Spleen (tissue), 11 donors: ENCODE results near the gene PCNX2. TPM values are rescaled to one million over a fixed set of nuclear protein-coding genes. Genes with fewer than 3 reads are reported as not detected.

ENCODE experiments used
- DNase-seq: peaks from one replicate; pipeline ENCODE4 v3.0.0-alpha.2; 2020
- H3K27ac ChIP-seq, 8 donors: fragments of 200-600 bp; sonication (generic) in 7 of 8; 1 replicate in 4 of 8; 2 replicates in 4 of 8; pipeline versions ENCODE4 v1.5.0 to v1.8.0; 2016 to 2021; ENCODE audit warnings: inconsistent platforms in 4 of 8, mild to moderate bottlenecking in 4 of 8, moderate library complexity in 1 of 8
- H3K27me3 ChIP-seq, 7 donors: fragments of 200-600 bp; sonication (generic) in 6 of 7; replicated peaks in 1 of 7; 1 replicate in 4 of 7; 2 replicates in 3 of 7; pipeline versions ENCODE4 v1.5.0 to v1.8.0; 2016 to 2021; ENCODE audit warnings: inconsistent platforms in 3 of 7, mild to moderate bottlenecking in 1 of 7
- H3K36me3 ChIP-seq, 6 donors: fragments of 200-600 bp; sonication (generic) in 5 of 6; 1 replicate in 4 of 6; 2 replicates in 2 of 6; pipeline versions ENCODE4 v1.5.0 to v1.8.0; 2016 to 2021; ENCODE audit warnings: inconsistent platforms in 2 of 6
- H3K4me1 ChIP-seq, 6 donors: fragments of 200-600 bp; sonication (generic) in 5 of 6; 1 replicate in 3 of 6; 2 replicates in 3 of 6; pipeline versions ENCODE4 v1.5.0 to v1.8.0; 2016 to 2021; ENCODE audit warnings: inconsistent platforms in 3 of 6
- H3K4me3 ChIP-seq, 8 donors: fragments of 200-600 bp; sonication (generic) in 7 of 8; 1 replicate in 4 of 8; 2 replicates in 4 of 8; pipeline versions ENCODE4 v1.5.0 to v1.8.0; 2016 to 2021; ENCODE audit warnings: inconsistent platforms in 4 of 8, mild to moderate bottlenecking in 4 of 8, moderate library complexity in 2 of 8
- H3K9me3 ChIP-seq, 8 donors: fragments of 200-600 bp; sonication (generic) in 7 of 8; 1 replicate in 4 of 8; 2 replicates in 4 of 8; pipeline versions ENCODE4 v1.5.0 to v1.8.0; 2016 to 2021; ENCODE audit warnings: inconsistent platforms in 4 of 8
- POLR2A ChIP-seq, 3 donors: fragments of 450-650 bp; IDR thresholded peaks; one replicate each; pipeline ENCODE4 v1.5.1; 2017; ENCODE audit warnings: antibody characterized with exemption in 3 of 3, mild to moderate bottlenecking in 1 of 3
- POLR2AphosphoS5 ChIP-seq, 3 donors: sonication (generic); formaldehyde crosslinking; IDR thresholded peaks; one replicate each; pipeline ENCODE4 v1.5.1; 2017; ENCODE audit warnings: antibody characterized with exemption in 3 of 3
- WGBS, 5 donors: extraction: QIAGEN DNeasy Blood & Tissue Kit in 3 of 5; methylation state at CpG; one replicate each; pipeline versions ENCODE4 v1.1.5 to v1.1.7; 2013 to 2018; 5-methylcytosine and 5-hydroxymethylcytosine counted together
- intact Hi-C: fragments of 100-400 bp; cut with DNase I; formaldehyde crosslinking; loops from one replicate; pipeline ENCODE4 v1.15.0; 2023; ENCODE audit warnings: low total_unique reads
- polyA plus RNA-seq, 3 donors: library from polyadenylated mRNA; stranded (reverse); fragments of 200-250 nt; gene quantifications; one replicate each; pipeline ENCODE4 v1.2.1, GENCODE V29; 2013
- total RNA-seq, 7 donors: library from RNA; depleted of rRNA in 3 of 7; stranded (reverse); fragments of >200 nt in 3 of 7; fragmentation: NEBNext Ultra II Directional in 4 of 7; extraction: Animal tissue kit (Norgen Biotek cat#: 25700) in 4 of 7; gene quantifications; one replicate each; pipeline versions ENCODE4 v1.1.0 to v1.2.1, GENCODE V29; 2016 to 2021
- TF ChIP-seq, protein P1 (sequence below), 11 experiments: fragments of 200-600 bp in 7 of 11; fragments of 450-650 bp in 4 of 11; sonication (generic) in 4 of 11; IDR thresholded peaks in 8 of 11; conservative IDR thresholded peaks in 3 of 11; 1 replicate in 7 of 11; 2 replicates in 4 of 11; pipeline versions ENCODE4 v1.4.0 to v1.8.0; 2016 to 2021; ENCODE audit warnings: antibody characterized with exemption in 11 of 11, inconsistent platforms in 4 of 11, mild to moderate bottlenecking in 1 of 11
- donor health status: healthy with polysubstance abuse.
- donor health status: DM: no; HTN: no; CAD: no; lungs with moderate emphysema.
- donor health status: DM: no; HTN: no; CAD: no.
- donor health status: Bipolar disorder and iron deficiency.
- donor health status: healthy.
- donor health status: DM: no; HTN: no; CAD: no.
- donor health status: DM: yes; HTN: yes; CAD: no.

The PCNX2 gene
- total and polyA plus RNA-seq, 10 donors: 4.0 to 26.5 (median 15.4) TPM

DNA sequence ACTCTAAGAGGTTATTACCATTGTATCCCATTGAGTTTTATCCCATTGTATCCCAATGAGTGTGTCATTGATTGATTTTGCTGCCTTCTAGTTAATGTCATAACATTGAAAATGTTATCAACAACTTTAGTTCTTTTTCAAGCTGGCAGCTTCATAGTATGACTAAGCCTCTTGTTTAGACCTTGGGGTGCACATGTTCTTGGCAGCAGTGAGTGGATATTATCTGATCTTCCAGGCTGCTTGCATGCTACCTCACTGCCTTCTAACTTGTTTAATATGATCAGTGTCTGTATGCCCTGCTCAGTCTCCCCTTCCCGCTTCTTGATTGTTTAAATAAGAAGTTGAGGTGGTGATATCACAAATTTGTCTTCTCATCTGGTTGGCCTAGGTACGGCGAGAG is 320.6 kb downstream of the PCNX2 start:
- Histone ChIP-seq H3K4me1 (peaks cover 0 to 21% (median 9%) of the 10 kb centered on the region in 6 donors), H3K36me3 (peaks cover 0 to 91% (median 32%) of the 10 kb centered on the region in 6 donors), H3K27me3 (no peaks in the 10 kb centered on the region), H3K4me3 (no peak overlapping the region), H3K27ac (peak overlapping the region in 5 of 8 donors; percentile 1 to 41 (median 35)), H3K9me3 (peaks cover 3 to 26% (median 23%) of the 10 kb centered on the region in 8 donors)
- intact Hi-C loops: no loop called here
- TF ChIP-seq POLR2A (IDR thresholded peaks at IDR 0.05): no peak
- DNase-seq: no peak
- WGBS, 5 donors: 61 to 93% (median 88%) methylated on average over 3 of the region's 3 CpGs

DNA sequence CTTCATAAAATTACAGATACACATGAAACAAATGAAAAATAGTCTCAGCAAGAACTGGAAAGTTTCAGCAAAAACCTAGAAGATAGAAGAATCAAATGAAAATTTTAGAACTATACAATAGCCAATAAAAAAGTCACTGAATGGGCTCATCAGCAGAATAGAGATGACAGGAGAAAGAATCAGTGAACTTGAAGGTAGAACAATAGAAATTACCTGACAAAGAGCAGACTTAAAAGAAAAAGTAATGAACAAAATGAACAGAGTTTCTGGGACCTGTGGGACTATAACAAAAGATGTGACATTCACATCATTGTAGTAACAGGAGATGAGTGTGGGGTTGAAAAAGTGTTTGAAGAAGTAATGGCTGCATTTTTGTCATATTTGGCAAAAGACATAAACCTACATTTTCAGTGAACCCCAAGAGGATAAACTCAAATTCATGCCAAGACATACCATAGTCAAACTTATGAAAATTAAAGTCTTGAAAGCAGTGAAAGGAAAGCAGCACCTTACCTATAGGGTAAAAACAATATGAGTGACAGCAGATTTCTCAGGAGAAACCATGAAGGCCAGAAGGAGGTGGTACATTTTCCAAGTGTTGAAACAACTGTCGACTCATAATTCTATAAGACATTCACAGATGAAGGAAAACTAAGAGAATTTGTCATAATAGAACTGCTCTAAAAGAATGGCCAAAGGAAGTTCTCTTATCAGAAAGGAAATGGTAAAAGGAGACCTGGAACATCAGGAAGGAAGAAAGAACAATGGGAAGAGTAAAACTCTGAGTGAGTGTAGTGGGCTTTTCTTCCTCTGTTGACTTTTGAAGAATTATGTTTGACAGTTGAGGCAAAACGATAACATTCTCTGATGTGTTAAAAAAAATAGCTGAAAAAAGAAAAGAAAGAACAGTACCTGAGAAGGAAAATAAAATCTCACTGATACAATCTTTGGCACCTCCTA is 321.6 kb downstream of the PCNX2 start:
- Histone ChIP-seq H3K4me3 (no peak overlapping the region), H3K9me3 (peaks cover 3 to 26% (median 23%) of the 10 kb centered on the region in 8 donors), H3K36me3 (peaks cover 0 to 94% (median 37%) of the 10 kb centered on the region in 6 donors), H3K27me3 (no peaks in the 10 kb centered on the region), H3K27ac (peak overlapping the region in 5 of 8 donors; percentile 1 to 41 (median 35)), H3K4me1 (peaks cover 0 to 21% (median 8%) of the 10 kb centered on the region in 6 donors)
- 66 to 82% (median 72%) methylated on average over 2 of the region's 2 CpGs for WGBS, 5 donors
- TF ChIP-seq POLR2A (IDR thresholded peaks at IDR 0.05) (no peak), POLR2AphosphoS5 (IDR thresholded peaks at IDR 0.05) (no peak)
- TF ChIP-seq, protein P1, sequence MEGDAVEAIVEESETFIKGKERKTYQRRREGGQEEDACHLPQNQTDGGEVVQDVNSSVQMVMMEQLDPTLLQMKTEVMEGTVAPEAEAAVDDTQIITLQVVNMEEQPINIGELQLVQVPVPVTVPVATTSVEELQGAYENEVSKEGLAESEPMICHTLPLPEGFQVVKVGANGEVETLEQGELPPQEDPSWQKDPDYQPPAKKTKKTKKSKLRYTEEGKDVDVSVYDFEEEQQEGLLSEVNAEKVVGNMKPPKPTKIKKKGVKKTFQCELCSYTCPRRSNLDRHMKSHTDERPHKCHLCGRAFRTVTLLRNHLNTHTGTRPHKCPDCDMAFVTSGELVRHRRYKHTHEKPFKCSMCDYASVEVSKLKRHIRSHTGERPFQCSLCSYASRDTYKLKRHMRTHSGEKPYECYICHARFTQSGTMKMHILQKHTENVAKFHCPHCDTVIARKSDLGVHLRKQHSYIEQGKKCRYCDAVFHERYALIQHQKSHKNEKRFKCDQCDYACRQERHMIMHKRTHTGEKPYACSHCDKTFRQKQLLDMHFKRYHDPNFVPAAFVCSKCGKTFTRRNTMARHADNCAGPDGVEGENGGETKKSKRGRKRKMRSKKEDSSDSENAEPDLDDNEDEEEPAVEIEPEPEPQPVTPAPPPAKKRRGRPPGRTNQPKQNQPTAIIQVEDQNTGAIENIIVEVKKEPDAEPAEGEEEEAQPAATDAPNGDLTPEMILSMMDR (IDR thresholded peaks at IDR 0.05 in 8 of 11, conservative IDR thresholded peaks at IDR 0.05 in 3 of 11): no peak
- intact Hi-C loops: no loop called here
- DNase-seq: no peak

DNA sequence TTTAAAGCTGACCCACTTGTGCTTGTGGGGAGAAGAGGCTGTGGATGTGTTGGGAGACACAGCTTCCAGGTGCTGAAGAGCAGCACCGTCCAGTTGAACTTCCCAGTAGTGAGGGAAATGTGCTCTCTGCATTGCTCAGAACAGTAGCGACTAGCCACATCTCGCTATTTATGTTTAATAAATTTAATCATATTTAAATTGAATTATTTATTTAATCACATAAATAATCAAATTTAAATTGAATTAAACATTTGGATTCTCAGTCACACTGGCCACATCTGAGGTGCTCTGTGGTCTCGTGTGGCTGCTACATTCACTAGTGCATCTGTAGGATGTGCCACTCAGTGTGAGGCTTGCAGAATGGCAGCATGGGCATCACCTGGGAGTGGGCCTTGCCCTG is 325.0 kb downstream of the PCNX2 start:
- WGBS, 5 donors: 72 to 97% (median 87%) methylated on average over 4 of the region's 4 CpGs
- intact Hi-C loops: no loop called here
- peaks cover 0 to 7% (median 2%) of the 10 kb centered on the region in 6 donors for H3K4me1 ChIP-seq

DNA sequence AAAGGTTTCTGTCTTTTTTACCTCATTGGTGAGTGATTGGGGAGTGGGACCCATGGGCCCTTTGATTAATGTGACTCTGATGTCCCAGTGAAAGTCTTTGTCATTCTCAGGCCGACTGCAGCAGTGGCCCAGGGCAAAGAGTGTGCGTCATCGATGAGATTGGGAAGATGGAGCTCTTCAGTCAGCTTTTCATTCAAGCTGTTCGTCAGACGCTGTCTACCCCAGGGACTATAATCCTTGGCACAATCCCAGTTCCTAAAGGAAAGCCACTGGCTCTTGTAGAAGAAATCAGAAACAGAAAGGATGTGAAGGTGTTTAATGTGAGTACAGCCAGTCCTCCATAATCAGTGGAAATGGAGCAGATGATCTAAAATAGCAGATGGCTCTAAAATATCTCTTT is 325.7 kb downstream of the PCNX2 start:
- H3K4me1 ChIP-seq: peaks cover 0 to 7% (median 0%) of the 10 kb centered on the region in 6 donors
- TF ChIP-seq, protein P1 (IDR thresholded peaks at IDR 0.05 in 8 of 11, conservative IDR thresholded peaks at IDR 0.05 in 3 of 11): no peak
- TF ChIP-seq POLR2A (IDR thresholded peaks at IDR 0.05) (no peak), POLR2AphosphoS5 (IDR thresholded peaks at IDR 0.05) (no peak)
- 92 to 97% (median 95%) methylated on average over 5 of the region's 5 CpGs for WGBS, 5 donors
- peaks cover 0 to 95% (median 37%) of the 10 kb centered on the region in 6 donors for H3K36me3 ChIP-seq
- H3K27ac ChIP-seq: no peak overlapping the region
- intact Hi-C loops: no loop called here
- H3K27me3 ChIP-seq: no peaks in the 10 kb centered on the region
- peaks cover 3 to 26% (median 23%) of the 10 kb centered on the region in 8 donors for H3K9me3 ChIP-seq
- DNase-seq: no peak
- no peak overlapping the region for H3K4me3 ChIP-seq

More for the DNA sequence above, 325.0 kb downstream of the PCNX2 start:
- no peak for DNase-seq
- TF ChIP-seq, protein P1 (IDR thresholded peaks at IDR 0.05 in 8 of 11, conservative IDR thresholded peaks at IDR 0.05 in 3 of 11): no peak
- TF ChIP-seq POLR2AphosphoS5 (IDR thresholded peaks at IDR 0.05): no peak
- no peak for TF ChIP-seq POLR2A (IDR thresholded peaks at IDR 0.05)
- Histone ChIP-seq H3K27me3 (no peaks in the 10 kb centered on the region), H3K4me3 (no peak overlapping the region), H3K27ac (no peak overlapping the region), H3K36me3 (peaks cover 0 to 96% (median 37%) of the 10 kb centered on the region in 6 donors), H3K9me3 (peaks cover 3 to 26% (median 23%) of the 10 kb centered on the region in 8 donors)
